Left ventricle myocardium superior (tissue), 1 donor: ENCODE data around the gene HINT1. TPM values are rescaled to one million over a fixed set of nuclear protein-coding genes. Genes with fewer than 3 reads are reported as not detected.
"Not testable (repeated sequence)": the region's sequence is repeated elsewhere in the genome, so short reads cannot be mapped to it uniquely, and the experiment has no call there.

Experiments used
- ATAC-seq: fragments of 200-7000 bp; cut with Tn5 transposase; one replicate; pipeline ENCODE4 v1.9.1; 2020; ENCODE audit warnings: mild to moderate bottlenecking, moderate library complexity
- DNase-seq: peaks from one replicate; pipeline ENCODE4 v3.0.0-alpha.2; 2020
- intact Hi-C: fragments of 100-400 bp; cut with micrococcal nuclease; formaldehyde crosslinking; loops from one replicate; pipeline ENCODE4 v1.11.0; 2022
- total RNA-seq: library from RNA; stranded (reverse); fragmentation: NEBNext Ultra II Directional; extraction: Animal tissue kit (Norgen Biotek cat#: 25700); gene quantifications from one replicate; pipeline ENCODE4 v1.2.1, GENCODE V29; 2021
- donor health status: DM: no; HTN: yes; CAD: no; lungs with severe emphysema.

HINT1 gene
- total RNA-seq, 1 donor from 2014 or later = 187 TPM

DNA sequence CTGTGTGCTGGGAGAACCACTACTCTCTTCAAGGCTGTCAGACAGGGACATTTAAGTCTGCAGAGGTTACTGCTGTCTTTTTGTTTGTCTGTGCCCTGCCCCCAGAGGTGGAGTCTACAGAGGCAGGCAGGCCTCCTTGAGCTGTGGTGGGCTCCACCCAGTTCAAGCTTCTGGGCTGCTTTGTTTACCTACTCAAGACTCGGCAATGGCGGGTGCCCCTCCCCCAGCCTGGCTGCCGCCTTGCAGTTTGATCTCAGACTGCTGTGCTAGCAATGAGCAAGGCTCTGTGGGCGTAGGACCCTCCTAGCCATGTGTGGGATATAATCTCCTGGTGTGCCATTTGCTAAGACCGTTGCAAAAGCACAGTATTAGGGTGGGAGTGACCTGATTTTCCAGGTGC lies 26.6 kb downstream of the HINT1 start:
- intact Hi-C loops, ATAC-seq, DNase-seq: not testable (repeated sequence)

DNA sequence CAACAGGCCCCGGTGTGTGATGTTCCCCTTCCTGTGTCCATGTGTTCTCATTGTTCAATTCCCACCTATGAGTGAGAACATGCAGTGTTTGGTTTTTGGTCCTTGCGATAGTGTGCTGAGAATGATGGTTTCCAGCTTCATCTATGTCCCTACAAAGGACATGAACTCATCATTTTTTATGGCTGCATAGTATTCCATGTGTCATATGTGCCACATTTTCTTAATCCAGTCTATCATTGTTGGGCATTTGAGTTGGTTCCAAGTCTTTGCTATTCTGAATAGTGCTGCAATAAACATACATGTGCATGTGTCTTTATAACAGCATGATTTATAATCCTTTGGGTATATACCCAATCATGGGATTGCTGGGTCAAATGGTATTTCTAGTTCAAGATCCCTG lies 32.0 kb downstream of the HINT1 start:
- DNase-seq, intact Hi-C loops, ATAC-seq: not testable (repeated sequence)

DNA sequence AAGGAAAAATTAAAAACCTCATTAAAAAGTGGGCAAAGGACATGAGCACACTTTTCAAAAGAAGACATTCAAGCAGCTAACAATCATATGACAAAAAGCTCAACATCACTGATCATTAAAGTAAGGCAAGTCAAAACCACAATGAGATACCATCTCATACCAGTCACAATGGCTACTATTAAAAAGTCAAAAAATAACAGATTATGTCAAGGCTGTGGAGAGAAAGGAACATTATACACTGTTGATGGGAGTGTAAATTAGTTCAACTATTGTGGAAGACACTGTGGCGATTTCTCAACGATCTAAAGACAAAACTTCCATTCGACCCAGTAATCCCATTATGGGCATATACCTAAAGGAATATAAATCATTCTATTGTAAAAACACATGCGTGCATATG lies 35.8 kb downstream of the HINT1 start:
- no peak for ATAC-seq
- intact Hi-C loops = no loop called here
- no peak for DNase-seq

DNA sequence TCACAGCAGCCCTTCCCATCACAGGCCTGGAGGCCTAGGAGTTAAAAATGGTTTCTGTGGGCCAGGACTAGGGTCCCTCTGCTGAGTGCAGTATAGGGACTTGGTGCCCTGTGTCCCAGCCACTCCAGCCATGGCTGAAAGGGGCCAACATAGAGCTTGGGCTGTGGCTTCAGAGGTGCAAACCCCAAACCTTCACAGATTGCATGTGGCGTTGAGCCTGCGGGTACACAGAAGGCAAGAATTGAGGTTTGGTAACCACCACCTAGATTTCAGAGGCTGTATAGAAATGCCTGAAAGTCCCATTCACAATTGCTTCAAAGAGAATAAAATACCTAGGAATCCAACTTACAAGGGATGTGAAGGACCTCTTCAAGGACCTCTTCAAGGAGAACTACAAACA lies 37.8 kb downstream of the HINT1 start:
- DNase-seq, intact Hi-C loops, ATAC-seq: not testable (repeated sequence)

DNA sequence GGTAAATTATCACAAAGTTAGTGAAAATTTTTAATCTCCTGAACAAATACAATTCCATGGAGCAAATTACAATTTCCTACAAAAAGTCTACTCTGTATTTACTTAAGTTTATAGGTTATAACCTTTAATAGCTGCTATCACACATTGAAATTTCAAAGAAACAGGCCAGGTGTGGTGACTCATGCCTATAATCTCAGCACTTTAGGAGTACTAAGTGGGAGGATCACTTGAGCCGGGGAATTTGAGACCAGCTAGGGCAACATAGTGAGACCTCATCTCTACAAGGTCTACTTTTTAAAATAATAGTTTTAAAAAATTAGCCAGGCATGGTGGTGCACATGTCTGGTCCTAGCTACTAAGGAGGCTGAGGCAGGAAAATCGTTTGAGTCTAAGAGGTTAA lies 50.3 kb downstream of the HINT1 start:
- no peak for DNase-seq
- no peak for ATAC-seq
- intact Hi-C loops = no loop called here

DNA sequence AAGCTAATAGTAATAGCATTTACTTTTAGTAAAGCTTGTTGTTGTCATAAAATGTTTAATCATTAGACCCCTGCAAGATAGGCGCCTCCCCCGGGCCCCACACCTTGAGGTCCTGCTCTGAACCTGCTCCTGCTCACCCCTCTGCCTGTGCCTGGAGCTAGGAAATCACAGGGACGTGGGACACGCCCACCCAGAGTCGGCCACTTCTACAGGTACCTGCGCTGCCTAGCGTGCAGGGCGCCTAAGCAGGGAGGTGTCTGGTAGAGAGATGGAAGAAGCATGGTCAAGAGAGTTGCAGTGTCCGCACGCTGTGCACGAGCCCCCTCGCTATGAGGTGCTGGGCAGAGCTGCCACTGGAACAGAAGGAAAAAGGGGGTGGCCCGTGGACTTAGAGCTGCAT lies 52.6 kb downstream of the HINT1 start:
- no peak for ATAC-seq
- no peak for DNase-seq
- intact Hi-C loops = no loop called here

DNA sequence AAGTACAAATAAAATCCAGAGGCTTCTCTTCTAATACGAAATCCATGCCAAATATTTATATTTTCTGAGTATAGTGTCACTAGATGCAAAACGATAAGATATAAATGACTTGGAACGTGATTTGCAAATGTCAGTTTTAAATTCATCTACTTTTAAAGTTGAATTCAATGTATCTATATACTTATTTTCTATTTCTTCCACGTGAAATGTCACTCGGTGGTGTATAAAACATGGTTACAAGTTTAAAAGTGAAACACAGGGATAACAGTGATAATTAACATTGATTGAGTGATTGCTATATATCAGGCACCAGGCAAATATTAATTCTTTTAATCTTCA lies 54.8 kb downstream of the HINT1 start:
- intact Hi-C loops = no loop called here
- no peak for ATAC-seq
- no peak for DNase-seq

DNA sequence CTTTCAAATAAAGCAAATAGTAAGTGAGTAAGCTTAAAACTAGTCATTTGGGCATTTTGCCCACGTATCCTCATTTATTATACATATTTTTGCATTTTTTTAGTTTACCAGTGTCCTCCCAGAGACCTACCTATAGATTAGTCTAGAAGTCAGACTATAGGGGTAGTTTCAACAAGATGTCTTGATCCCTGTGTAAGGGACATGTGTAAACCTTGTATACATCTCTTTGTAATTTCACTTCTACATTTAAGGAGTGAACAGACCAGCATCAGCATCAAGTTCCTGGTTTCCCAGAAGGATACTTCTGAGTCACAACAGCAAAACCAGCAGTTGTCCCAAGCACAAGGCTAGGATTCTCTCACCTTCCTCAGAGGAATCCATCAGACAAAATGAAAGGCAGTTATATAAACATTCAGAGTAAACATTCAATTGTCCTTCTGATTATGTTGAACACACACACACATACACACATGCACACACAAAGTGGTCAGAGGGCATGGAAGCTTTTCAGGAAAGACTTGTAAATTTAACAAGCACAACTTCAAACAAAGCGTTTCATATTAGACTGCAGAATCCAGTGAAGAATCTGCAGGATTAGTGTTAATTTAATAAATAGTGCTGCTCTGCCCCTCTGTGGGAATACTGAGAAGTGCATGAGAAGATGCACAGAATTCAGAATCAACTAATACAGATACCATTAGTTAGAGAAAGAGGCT lies 55.4 kb downstream of the HINT1 start:
- intact Hi-C loops = no loop called here
- ATAC-seq (peak; percentile 58), DNase-seq (no peak)

Other genes with a start within 250 kb of the HINT1 start
- 34.9 TPM for gene LYRM7, start 5.7 kb upstream of the HINT1 start, total RNA-seq
- gene CDC42SE2, start 98.8 kb upstream of the HINT1 start, total RNA-seq = 11.6 TPM